PC-9 (cell line): Measurements from ENCODE around the gene TANK. TPM values are rescaled to one million over a fixed set of nuclear protein-coding genes. Genes with fewer than 3 reads are reported as not detected.

Experiments used
- BruUV-seq: library from RNA; stranded (reverse); fragments of 400-500 nt; replicated peaks from 2 replicates; lab custom pipeline; 2021; lab: Mats Ljungman, UMichigan
- CTCF ChIA-PET: fragments of 300-600 bp; sonication (Branson Sonifier 250); formaldehyde crosslinking; loops from one replicate; lab custom pipeline; 2022; ENCODE audit warnings: antibody characterized with exemption; lab: Charles Lee
- POLR2A ChIA-PET: fragments of 300-600 bp; sonication (Branson Sonifier 250); formaldehyde crosslinking; loops from one replicate; lab custom pipeline; 2022; ENCODE audit warnings: antibody characterized with exemption; ENCODE audit not compliant: unreplicated experiment; lab: Charles Lee
- DNase-seq, 2 experiments: peaks; one replicate each; pipeline versions ENCODE4 v3.0.0 to v3.0.0-alpha.2; 2015 to 2022; ENCODE audit warnings: mixed read lengths in 1 of 2
- H2AFZ ChIP-seq: fragments of 200-600 bp; sonication (generic); 2 replicates; pipeline ENCODE4 v1.8.1; 2017; ENCODE audit warnings: antibody characterized with exemption
- H3F3A ChIP-seq: fragments of 200-600 bp; sonication (generic); 2 replicates; pipeline ENCODE4 v1.8.1; 2017; ENCODE audit warnings: antibody characterized with exemption, mild to moderate bottlenecking, low read depth; ENCODE audit not compliant: insufficient read depth
- H3K27ac ChIP-seq: fragments of 200-600 bp; sonication (generic); 2 replicates; pipeline ENCODE4 v1.6.1; 2016; ENCODE audit warnings: mixed run types
- H3K27me3 ChIP-seq: fragments of 200-600 bp; sonication (generic); 2 replicates; pipeline ENCODE4 v1.6.1; 2016; ENCODE audit warnings: low read depth, mixed run types; ENCODE audit not compliant: insufficient read depth
- H3K36me3 ChIP-seq: fragments of 200-600 bp; sonication (generic); 2 replicates; pipeline ENCODE4 v1.6.1; 2016; ENCODE audit warnings: low read depth, mixed run types
- H3K4me1 ChIP-seq: fragments of 200-600 bp; sonication (generic); replicated peaks from 2 replicates; pipeline ENCODE4 v1.6.1; 2016; ENCODE audit warnings: mixed run types; ENCODE audit not compliant: insufficient read depth
- H3K4me2 ChIP-seq: fragments of 200-600 bp; sonication (generic); 2 replicates; pipeline ENCODE4 v1.6.1; 2017; ENCODE audit warnings: mixed run types
- H3K4me3 ChIP-seq: fragments of 200-600 bp; sonication (generic); 2 replicates; pipeline ENCODE4 v1.6.1; 2016; ENCODE audit warnings: mixed run types
- H3K79me2 ChIP-seq: fragments of 200-600 bp; sonication (generic); 2 replicates; pipeline ENCODE4 v1.6.1; 2017; ENCODE audit warnings: low read depth, mixed run types
- H3K9me2 ChIP-seq: fragments of 200-600 bp; sonication (generic); 2 replicates; pipeline ENCODE4 v1.8.1; 2017; ENCODE audit warnings: mild to moderate bottlenecking; ENCODE audit not compliant: insufficient read depth
- H3K9me3 ChIP-seq: fragments of 200-600 bp; sonication (generic); 2 replicates; pipeline ENCODE4 v1.8.1; 2016; ENCODE audit warnings: low read depth; ENCODE audit not compliant: insufficient read depth
- H4K20me1 ChIP-seq: fragments of 200-600 bp; sonication (generic); 2 replicates; pipeline ENCODE4 v1.8.1; 2017; ENCODE audit not compliant: insufficient read depth
- EZH2 ChIP-seq: fragments of 200-600 bp; sonication (generic); IDR thresholded peaks from 2 replicates; pipeline ENCODE4 v1.8.0; 2017; ENCODE audit warnings: antibody characterized with exemption, low read depth
- intact Hi-C: fragments of 100-400 bp; cut with micrococcal nuclease; formaldehyde crosslinking; loops from one replicate; pipeline ENCODE4 v1.10.0; 2022; ENCODE audit not compliant: unreplicated experiment
- total RNA-seq: library from RNA; stranded (reverse); gene quantifications from 2 replicates; pipeline ENCODE4 v1.2.3, GENCODE V29; 2021
- TF ChIP-seq, protein P1 (sequence below): fragments of 200-600 bp; sonication (generic); conservative IDR thresholded peaks from 2 replicates; pipeline ENCODE4 v1.6.1; 2017; ENCODE audit warnings: mixed run types, antibody characterized with exemption, mild to moderate bottlenecking, moderate library complexity

The TANK gene
- total RNA-seq, 1 experiment from 2014 or later = 46.1 TPM

DNA sequence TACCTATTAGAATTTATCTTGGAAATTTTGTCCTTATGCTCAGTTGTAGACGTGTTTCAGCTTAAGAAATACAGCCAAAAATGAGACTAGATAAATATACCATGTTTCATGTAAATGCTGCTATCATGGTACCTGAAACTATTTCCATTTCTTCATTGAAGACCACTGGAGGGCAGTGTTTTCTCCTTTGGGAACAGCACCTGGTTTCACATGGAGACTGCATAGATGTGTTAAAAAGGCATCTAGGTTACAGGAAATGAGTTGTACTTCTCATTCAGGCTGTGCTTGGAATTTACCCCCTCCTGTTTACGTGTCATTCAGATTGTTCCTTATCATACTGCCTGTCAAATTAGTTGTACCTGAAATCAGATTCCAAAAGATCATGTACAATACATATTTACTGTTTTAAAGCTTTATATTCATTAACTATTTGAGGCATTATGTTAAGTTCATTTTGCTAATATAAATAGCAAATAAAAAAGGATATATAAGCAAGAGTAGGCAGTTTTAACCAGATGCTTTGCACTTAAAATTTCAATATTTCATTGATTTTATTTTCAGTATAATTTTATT is 90.7 kb downstream of the TANK start:
- ChIA-PET POLR2A (no interaction called here), CTCF (no interaction called here)
- H3K4me1 ChIP-seq = peaks cover 2% of the 10 kb centered on the region
- 0 out of 2 replicates have a peak, but pooled peaks cover 2% of the 10 kb centered on the region for H3K79me2 ChIP-seq
- no peaks in the 10 kb centered on the region for H3K9me3 ChIP-seq
- H3K27ac ChIP-seq = no peak overlapping the region
- no peaks in the 10 kb centered on the region for H4K20me1 ChIP-seq
- no peaks in the 10 kb centered on the region for H3K27me3 ChIP-seq
- intact Hi-C loops = no loop called here
- BruUV-seq = no TSS peak
- no peak for TF ChIP-seq EZH2
- TF ChIP-seq, protein P1, sequence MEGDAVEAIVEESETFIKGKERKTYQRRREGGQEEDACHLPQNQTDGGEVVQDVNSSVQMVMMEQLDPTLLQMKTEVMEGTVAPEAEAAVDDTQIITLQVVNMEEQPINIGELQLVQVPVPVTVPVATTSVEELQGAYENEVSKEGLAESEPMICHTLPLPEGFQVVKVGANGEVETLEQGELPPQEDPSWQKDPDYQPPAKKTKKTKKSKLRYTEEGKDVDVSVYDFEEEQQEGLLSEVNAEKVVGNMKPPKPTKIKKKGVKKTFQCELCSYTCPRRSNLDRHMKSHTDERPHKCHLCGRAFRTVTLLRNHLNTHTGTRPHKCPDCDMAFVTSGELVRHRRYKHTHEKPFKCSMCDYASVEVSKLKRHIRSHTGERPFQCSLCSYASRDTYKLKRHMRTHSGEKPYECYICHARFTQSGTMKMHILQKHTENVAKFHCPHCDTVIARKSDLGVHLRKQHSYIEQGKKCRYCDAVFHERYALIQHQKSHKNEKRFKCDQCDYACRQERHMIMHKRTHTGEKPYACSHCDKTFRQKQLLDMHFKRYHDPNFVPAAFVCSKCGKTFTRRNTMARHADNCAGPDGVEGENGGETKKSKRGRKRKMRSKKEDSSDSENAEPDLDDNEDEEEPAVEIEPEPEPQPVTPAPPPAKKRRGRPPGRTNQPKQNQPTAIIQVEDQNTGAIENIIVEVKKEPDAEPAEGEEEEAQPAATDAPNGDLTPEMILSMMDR = peak; percentile 63
- DNase-seq = peak in 1 of 2 experiments; percentile 58
- H3K9me2 ChIP-seq = no peaks in the 10 kb centered on the region
- H3K36me3 ChIP-seq = no peaks in the 10 kb centered on the region
- H3K4me3 ChIP-seq = no peak overlapping the region
- no peak overlapping the region for H2AFZ ChIP-seq
- H3F3A ChIP-seq = no peaks in the 10 kb centered on the region
- H3K4me2 ChIP-seq = no peak overlapping the region

DNA sequence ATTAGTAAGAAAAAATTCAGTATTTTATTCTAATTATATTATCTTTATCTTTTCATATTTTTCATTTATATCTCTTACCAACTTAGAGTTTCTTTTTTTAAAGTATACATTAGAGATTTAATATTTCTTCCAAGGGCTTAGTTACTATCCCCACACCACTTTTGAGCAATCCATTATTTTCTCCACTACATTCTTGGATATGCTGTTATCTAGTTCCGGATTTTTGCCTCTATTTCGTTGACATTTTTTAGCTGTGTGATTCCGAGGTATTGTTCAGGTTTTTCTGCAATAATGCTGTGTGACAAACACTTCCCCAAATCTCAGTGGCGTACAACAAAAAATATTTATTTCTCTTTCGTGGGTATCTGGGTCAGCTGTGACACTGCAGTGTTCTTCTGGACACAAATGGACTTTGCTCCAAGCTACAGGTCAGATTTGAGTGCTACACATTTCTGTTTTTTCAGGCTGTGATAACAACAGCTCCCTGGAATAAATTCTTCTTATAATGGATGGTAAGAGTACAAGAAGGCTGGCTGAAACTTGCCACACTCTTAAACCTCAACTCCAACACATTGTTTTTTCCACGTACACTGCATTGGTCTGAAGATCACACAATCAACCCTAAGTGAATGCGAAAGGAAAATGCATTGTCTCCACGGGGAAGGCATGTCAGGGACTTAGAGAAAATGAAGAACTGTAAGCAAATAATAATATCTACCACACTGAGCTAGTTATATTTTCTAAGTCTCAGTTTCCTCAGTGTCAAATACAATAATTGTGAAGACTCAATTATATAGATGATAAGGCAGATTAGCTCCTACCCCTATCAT is 97.1 kb downstream of the TANK start:
- H3K4me3 ChIP-seq = no peak overlapping the region
- H3K9me2 ChIP-seq = no peaks in the 10 kb centered on the region
- H3K27ac ChIP-seq = no peak overlapping the region
- TF ChIP-seq, protein P1 = no peak
- no peak for TF ChIP-seq EZH2
- no TSS peak for BruUV-seq
- intact Hi-C loops = no loop called here
- ChIA-PET CTCF (no interaction called here), POLR2A (no interaction called here)
- H3K36me3 ChIP-seq = no peaks in the 10 kb centered on the region
- no peaks in the 10 kb centered on the region for H3F3A ChIP-seq
- H3K4me1 ChIP-seq = no peaks in the 10 kb centered on the region
- H3K79me2 ChIP-seq = no peaks in the 10 kb centered on the region
- no peaks in the 10 kb centered on the region for H3K27me3 ChIP-seq
- no peak for DNase-seq
- no peaks in the 10 kb centered on the region for H4K20me1 ChIP-seq
- H3K4me2 ChIP-seq = no peak overlapping the region
- H2AFZ ChIP-seq = no peak overlapping the region
- H3K9me3 ChIP-seq = no peaks in the 10 kb centered on the region

DNA sequence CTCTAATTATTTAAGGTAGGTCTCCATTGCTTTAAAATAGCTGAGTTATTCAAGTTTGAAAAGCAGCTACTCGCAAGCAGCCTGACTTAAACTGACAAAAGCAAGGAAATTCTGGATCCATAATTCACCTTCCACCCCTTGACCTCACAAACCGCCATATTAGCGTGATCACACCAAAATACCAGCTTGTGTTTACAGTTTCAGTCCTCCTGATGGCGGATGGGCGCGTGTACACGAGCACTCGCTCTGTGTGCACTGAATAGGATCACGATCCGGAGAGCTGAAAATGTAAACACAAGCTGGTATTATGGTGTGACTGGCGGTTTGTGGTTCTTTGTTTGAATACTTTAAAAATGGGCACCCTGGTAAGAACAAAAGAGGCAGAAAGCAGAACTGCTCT is 105.6 kb downstream of the TANK start:
- Histone ChIP-seq H3K27me3 (no peaks in the 10 kb centered on the region), H3K9me3 (no peaks in the 10 kb centered on the region), H3F3A (no peaks in the 10 kb centered on the region), H4K20me1 (no peaks in the 10 kb centered on the region), H3K4me3 (no peak overlapping the region), H3K79me2 (no peaks in the 10 kb centered on the region), H3K27ac (no peak overlapping the region), H3K9me2 (no peaks in the 10 kb centered on the region), H3K4me2 (no peak overlapping the region), H3K36me3 (no peaks in the 10 kb centered on the region), H2AFZ (no peak overlapping the region), H3K4me1 (no peaks in the 10 kb centered on the region)
- intact Hi-C loops = no loop called here
- TF ChIP-seq, protein P1 = no peak
- no peak for TF ChIP-seq EZH2
- DNase-seq = no peak
- ChIA-PET POLR2A (no interaction called here), CTCF (no interaction called here)
- no TSS peak for BruUV-seq
